NT2/D1 (cell line): Measurements from ENCODE around the gene PRDX6.

ENCODE experiments used
- SUZ12 ChIP-seq: IDR thresholded peaks from 2 replicates; pipeline ENCODE4 v1.6.1; 2011; ENCODE audit not compliant: insufficient read length, insufficient read depth; ENCODE audit errors: extremely low read depth
- YY1 ChIP-seq: IDR thresholded peaks from 2 replicates; pipeline ENCODE4 v1.6.1; 2011; ENCODE audit not compliant: insufficient read length, insufficient read depth
- ZNF274 ChIP-seq: IDR thresholded peaks from 2 replicates; pipeline ENCODE4 v1.6.1; 2011; ENCODE audit warnings: mild to moderate bottlenecking, low read depth, low read length

GRCh38 chr1:173454966-173455524, 22.1 kb upstream of the PRDX6 start:
- TF ChIP-seq ZNF274 (no peak), YY1 (no peak), SUZ12 (no peak)
